Stimulated activated CD4-positive, alpha-beta T cell treated with anti-CD3 and anti-CD28 coated beads, Interleukin-2, amount 100 ng/mL, for 48 hours (primary cell): ENCODE measurements around the gene KCTD20.
"Not testable (repeated sequence)": the region's sequence is repeated elsewhere in the genome, so short reads cannot be mapped to it uniquely, and the experiment has no call there.

ENCODE experiments used
- DNase-seq, 2 donors: peaks; one replicate each; pipeline ENCODE4 v3.0.0-alpha.2; 2020

The KCTD20 gene

DNA sequence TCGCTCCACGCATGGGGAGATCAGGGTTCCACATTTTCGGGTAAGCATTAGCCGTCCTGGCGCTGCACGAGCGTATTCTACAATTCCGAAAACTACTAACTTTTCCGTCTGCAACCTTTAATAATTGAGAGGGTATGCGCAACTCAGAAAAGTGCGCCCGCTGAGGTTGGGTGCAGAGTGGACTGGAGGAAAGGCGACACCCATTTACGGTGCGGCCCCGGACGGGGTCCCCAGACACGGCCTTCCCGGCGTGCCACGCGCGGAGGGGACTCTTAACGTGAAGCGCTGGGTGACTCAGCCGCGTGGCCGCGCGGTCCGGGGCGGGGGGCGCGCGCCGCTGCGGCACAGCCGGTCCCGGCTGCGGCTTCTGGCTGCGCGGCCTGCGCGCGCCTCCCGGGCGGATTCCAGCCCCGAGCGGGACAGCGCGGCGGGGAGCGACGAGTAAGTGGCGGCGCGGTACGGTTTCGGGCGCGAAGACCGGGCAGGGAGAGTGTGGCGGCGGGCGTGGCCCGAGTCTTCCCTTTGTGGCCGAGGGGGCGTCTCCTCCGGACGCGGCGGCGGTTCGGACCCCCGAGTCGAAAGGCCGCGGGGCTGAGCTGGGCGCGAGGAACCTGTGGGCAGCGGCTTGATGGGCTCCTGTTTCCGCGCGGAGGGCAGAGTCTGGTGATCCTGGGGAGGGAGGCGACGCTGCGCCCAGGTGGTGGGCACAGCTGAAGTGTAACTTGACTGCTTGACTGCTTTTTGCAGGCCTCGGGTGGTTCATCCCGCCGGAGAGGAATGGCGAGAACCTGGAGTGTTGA, at the start of gene KCTD20, which contains the start of gene PXT1:
TSS of gene KCTD20 (plus strand) at position 330 of the 800 bp plus-strand sequence. CDS start 27,098 bp downstream, outside the sequence.
TSS of gene PXT1 (minus strand) at position 184 of the 800 bp plus-strand sequence. CDS start 16,772 bp downstream, outside the sequence.
- DNase-seq: peak; percentile 80

DNA sequence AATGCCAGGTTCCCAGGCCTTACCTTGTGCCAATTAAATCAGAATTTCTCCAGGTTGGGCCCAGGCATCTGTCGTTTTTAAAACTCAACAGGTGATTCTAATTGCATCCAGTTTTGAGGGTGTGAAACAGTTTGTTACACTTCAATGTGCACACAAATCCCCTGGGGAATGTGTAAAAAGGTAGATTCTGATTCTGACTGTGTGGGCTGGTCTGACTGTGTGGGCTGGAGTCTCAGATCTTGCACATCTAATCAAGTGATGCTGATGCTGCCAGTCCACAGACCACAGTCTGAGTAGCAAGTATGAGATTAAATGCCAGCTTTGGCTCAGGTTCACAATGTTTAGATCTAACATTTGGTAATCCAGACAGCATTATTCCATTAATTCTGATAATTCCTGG, 42.8 kb upstream of the KCTD20 start:
- no peak for DNase-seq

DNA sequence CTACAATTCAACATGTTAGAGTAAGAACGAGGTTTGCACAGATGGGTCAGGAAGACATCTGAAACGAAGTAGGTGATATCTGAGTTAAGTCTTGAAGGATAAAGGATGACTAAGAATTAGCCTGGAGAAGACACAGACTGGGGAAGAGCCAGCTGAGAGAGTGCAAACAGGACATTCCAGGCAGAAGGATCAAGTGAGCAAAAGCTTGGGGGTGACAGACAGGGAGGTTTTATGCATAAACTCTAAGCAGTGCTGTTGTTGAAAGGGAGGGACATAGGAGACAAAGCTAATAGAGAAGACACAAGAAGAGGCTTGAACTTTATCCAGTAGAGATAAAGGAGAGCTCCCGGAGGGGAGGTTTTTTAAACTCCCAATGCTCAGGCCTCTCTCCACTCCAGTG, 40.3 kb upstream of the KCTD20 start:
- no peak for DNase-seq

DNA sequence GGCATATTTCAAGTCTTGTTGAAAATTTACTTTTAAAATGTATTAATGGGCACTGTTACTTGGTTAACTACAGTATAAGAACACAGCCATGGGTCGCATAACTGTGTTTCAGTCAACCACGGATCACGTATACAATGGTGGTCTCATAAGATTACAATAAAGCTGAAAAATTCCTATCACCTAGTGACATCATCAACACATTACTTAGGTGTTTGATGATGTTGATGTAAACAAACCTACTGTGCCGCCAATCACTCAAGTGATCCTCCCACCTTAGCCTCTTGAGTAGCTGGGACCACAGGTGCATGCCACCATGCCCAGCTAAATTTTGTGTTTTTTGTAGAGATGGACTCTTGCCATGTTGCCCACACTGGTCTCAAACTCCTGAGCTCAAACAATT, 38.6 kb upstream of the KCTD20 start:
- DNase-seq: no peak

DNA sequence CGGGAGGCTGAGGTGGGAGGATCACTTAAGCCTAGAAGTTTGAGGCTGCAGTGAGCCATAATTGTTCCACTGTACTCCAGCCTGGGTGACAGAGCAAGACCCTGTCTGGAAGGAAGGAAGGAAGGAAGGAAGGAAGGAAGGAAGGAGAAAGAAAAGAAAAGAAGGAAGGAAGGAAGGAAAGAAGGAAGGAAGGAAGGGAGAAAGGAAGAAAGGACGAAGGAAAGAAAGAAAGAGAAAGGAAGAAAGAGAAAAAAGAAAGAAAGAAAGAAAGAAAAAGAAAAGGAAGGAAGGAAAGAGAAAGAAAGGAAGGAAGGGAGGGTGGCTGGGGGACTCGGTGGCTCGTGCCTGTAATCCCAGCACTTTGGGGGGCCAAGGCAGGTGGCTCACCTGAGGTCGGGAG, 33.1 kb upstream of the KCTD20 start:
- not testable (repeated sequence) for DNase-seq

DNA sequence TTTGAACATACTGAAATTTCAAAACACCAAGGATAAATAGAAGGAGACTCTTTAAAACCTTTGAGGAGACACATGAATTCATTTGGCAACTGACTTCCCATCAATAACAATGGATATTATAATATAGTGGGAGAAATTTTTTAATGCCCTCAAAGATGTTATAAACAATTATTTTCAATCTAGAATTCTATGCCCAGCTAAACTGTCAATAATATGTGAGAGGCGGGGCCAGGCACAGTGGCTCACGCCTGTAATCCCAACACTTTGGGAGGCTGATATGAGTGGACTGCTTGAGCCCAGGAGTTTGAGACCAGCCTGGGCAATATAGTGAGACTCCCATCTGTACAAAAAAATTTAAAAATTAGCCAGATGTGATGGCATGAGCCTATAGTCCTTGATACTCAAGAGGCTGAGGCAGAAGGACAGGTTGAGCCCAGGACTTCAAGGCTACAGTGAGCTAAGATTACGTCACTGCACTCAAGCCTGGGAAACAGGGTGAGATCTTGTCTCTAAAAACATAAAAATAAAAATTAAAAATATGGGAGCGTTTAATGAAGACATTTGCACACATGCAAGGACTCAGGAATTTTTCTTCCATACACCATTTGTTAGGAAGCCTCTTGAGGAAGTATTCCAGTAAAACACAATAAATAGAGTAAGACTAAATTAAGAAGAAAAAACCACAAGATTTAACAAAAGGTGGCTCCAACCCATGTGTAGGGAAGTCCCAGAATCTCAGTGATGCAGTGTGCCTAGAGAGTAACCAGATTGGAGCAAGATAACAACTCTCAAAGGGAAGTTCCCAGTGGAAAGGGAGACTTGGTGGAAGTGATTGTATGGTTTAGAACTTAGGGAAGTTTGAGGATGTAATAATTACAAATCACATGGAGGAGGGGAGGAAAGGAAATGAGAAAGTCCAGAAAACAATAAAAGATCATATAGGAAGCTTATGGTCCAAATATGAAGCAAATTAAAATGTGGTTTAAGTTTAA, 29.0 kb upstream of the KCTD20 start:
- DNase-seq: no peak

DNA sequence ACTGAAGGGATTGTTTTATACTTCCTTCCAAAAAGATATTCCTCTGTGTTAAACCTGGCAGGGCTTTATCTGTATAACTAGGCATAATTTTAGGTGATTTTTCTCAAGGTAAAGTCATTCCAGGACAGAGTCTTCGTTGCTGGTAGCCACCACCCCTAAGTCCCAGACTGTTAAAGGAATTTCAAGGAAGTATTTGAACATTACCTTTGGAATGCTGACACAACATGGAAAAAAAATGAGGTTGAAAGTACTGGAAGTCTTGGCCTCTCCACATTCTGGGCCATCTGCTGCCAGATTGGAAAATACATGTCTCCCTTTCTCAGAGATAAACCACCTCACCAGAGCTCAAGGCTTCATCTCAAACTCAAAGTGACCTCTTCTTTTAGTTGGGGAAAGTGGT, 28.3 kb upstream of the KCTD20 start:
- no peak for DNase-seq

DNA sequence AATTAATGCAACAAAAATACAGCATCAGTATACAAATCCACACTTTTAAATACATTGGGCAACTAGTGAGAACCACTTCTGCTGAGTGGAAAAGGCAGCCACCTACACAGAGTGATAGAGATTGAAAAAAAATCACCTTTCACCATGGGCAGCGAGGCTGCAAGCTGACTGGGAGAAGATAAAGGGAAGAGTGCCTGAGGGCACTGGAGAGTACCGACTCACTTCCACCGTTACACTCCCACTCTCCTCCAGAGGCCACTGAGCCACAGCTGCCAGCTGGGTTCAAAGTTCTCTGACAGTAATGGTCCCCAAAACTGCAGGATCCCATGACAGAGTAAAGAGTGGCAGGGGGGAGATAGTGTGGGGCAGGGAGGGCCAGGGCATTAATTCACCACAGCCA, 24.2 kb upstream of the KCTD20 start:
- DNase-seq: no peak

DNA sequence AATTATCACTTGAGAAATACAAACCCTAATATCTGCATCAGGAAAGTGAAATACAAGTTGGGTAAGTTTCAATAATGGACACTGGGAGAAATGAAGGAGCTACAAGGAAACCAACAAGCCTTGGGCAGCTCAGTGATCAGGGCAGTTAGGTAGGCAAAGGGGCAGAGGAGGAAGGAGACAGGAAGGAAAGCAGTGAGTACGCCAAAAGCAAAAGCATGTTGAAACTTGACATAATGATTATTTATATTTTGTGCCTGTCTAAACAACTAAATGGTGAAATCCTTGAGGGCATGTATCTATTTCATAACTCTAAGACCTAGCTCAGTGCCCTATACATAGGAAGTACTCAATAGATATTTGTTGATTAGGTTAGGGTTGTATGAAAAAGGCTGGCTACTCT, 23.5 kb upstream of the KCTD20 start:
- DNase-seq: no peak

DNA sequence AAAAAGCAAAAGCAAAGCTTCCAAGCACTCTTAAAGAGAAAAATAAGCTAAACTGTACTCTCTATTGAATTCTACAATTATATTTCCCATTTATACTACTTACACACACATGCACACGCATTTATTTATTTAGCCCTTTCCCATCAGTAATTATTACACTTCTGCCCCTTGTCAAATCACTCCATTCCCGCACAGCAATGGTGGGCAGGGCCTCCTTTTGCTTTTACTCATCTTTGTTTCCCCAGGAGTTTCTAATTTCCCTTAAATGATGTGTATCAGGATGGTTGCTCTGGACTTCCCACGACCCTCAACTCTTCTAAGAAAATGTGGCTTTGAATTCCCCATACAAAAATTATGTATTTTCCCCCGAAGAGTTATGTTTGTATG, 20.1 kb upstream of the KCTD20 start:
- no peak for DNase-seq

DNA sequence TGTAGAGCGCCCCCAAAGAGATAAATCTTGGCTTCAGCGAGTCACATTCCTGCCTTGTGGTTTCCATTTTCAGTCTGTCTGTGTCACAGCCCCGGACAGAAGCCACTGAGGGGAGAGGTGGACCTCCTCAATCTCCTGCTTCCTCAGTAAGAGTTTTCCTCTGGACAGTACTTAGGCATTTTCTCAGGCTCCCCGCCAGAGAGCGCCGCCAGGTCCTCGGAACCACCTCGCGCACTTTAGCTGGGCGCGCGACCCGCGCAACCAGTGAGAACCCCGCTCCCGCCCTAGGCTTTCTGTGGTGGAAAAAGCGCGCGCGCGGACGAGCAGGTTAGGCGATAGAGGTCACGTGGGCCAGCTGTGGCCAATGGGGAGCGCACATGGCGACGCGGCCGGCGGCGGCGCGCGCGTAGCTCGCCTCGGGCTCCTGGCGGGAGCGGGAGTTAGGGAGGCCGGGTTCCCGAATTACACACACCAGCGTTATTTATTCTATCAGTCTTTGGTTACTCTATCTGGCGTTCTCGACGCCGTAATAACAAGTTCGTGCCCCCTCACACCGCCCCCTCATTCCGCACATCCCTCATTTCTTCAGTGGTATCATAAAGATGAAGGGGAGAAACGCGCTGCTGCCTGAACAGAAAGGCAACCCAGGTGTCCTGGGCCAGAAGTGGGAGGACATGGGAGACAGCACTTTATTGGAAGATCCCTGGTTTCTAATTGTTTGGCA, 19.5 kb upstream of the KCTD20 start:
- peak; percentile 96 to 97 for DNase-seq

DNA sequence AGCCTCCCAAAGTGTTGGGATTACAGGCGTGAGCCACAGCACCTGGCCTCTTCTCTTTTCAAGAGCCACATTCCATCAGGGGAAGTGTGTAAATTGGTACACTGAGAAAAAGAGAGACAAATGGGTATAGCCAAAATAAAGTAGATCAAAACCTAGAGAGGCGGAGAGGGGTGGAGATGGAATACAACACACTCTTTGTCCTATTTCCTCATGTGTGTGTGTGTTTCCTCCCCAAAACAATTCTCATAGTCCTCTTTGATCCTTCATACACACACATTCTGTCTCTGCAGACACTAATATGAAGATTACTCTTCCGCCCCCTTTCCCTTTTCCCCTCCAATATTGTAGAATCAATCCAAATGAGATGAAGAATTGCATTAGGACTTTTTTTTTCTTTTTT, 16.2 kb upstream of the KCTD20 start:
- no peak for DNase-seq

DNA sequence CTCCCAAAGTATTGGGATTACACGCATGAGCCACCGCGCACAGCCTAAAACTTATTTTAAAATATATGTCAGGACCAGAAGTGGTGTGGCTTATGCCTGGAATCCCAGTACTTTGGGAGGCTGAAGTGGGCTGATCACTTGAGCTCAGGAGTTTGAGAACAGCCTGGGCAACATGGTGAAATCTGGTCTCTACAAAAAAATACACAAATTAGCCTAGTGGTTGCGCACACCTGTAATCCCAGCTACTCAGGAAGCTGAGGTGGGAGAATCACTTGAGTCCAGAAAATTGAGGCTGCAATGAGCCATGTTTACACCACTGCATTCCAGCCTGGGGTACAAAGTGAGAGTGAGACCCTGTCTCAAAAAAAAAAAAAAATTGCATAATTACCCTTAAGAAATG, 13.9 kb upstream of the KCTD20 start:
- no peak for DNase-seq

DNA sequence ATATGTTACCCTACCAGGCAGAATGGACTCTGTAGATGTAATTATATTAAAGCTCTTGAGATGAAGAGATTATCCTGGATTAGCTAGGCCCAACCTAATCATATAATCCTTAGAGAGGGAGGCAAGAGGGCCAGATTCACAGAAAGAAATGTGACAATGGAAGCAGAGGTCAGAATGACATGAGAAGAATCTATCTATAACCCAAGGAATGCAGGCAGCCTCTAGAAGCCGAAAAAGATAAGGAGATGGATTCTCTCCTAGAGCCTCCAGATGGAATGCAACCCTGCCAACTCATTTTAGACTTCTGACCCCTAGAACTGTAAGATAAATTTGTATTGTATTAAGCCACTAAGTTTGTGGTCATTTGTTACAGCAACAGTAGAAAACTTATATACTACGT, 12.4 kb upstream of the KCTD20 start:
- no peak for DNase-seq

DNA sequence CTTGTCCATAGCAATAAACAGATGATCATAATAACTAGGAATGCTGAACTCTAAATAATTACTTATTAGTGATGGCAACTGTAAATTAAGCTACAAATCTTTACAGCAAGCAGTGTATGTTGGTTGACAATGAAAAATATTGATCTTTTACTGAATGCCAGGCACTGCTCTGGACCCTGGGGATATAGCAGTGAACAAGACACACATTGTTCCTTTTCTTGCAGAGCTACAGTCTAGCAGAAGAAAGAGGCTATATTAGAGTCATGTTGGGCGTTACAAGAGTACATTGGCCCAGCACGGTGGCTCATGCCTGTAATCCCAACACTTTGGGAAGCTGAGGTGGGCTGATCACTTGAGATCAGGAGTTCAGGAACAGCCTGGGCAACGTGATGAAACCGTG, 11.6 kb upstream of the KCTD20 start:
- no peak for DNase-seq

DNA sequence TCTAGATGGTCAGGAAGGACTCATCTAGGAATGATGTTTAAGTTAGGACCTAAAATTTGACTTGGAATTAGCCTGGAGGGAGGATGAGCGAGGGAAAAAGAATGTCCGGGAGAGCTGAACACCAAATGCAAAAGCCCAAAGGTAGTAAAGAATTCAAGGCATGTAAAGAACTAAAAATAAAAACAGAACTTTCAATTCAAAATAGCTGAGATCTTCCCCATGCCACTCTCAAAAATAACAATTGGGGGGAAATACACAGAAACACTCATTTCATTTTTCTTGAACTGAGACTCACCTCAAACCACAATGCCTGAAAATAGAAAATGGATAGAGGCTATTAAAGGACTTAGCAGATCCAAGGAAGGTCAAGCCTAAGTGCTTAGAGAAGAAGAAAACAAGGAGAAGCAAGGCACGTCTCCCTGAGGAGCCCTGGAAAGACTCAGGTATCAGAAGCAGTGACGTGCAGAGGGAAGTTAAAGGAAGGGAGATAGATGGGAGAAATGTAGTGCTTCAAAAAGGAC, 10.6 kb upstream of the KCTD20 start:
- no peak for DNase-seq

DNA sequence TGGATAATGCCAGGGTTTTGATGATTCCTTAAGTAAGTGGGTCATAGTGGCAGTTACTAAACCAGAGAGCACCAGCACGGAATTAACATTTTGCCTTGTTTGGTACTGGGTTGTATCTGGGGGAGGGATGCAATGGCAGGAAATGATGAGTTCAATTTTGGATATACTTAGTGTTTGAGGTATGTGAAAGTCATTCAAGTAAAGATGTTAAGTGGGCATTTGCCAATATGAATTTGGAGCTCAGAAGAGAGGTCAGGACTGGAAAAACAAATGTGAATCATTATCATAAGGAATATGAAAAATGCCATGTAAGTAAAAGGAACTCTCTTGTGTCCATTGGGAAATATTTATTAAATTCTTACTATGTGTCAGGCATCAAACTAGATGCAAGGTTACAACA, 6.3 kb upstream of the KCTD20 start:
- no peak for DNase-seq

DNA sequence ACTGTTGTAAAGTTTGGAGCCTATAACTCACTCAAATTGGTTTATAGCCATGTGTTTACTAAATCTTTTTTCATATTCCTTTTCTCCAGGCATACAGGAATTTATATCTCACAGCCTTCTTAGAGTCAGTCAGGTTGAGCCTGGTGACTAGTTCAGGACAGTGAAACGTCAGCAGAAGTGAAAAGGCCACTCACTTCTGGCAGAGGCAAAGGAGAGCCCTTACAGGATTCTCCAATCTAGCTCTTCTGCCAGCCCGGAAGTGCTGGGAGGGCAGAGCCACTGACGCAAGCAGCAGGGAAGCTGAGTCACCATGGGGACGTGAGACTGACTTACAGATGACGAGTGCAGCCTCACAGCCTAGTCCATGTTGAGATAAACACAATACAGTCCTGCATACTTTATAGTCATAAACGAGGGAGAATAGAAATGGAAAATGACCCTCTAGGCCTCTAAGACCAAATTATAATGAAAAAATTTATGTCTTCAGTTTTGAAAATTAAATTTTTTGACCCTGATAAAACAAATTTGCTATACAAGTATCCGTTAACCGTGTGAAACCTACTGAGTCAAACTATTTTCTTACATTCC, 1.4 kb upstream of the KCTD20 start:
- peak; percentile 73 to 76 for DNase-seq

DNA sequence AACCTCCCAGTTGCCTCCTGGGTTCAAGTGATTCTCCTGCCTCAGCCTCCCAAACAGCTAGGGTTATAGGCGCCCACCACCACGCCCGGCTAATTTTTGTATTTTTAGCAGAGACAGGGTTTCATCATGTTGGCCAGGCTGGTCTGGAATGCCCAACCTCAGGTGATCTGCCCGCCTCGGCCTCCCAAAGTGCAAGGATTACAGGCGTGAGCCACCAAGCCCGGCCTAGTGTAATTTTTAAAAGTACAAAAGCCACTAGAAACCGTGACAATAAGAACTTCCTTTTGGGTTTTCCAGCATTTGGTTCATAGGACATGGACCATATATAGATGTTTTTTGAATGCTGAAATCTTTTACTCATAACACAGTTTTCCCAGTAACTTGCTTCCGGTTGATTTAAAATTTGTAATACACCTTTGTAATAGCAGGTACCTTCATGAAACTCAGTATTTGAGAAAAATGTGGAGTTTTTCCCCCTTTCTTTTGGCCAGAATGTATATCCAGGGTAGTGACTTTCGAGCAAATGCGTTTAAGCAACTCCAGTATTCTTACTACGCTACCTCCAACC, 613 bp upstream of the KCTD20 start:
- no peak for DNase-seq

DNA sequence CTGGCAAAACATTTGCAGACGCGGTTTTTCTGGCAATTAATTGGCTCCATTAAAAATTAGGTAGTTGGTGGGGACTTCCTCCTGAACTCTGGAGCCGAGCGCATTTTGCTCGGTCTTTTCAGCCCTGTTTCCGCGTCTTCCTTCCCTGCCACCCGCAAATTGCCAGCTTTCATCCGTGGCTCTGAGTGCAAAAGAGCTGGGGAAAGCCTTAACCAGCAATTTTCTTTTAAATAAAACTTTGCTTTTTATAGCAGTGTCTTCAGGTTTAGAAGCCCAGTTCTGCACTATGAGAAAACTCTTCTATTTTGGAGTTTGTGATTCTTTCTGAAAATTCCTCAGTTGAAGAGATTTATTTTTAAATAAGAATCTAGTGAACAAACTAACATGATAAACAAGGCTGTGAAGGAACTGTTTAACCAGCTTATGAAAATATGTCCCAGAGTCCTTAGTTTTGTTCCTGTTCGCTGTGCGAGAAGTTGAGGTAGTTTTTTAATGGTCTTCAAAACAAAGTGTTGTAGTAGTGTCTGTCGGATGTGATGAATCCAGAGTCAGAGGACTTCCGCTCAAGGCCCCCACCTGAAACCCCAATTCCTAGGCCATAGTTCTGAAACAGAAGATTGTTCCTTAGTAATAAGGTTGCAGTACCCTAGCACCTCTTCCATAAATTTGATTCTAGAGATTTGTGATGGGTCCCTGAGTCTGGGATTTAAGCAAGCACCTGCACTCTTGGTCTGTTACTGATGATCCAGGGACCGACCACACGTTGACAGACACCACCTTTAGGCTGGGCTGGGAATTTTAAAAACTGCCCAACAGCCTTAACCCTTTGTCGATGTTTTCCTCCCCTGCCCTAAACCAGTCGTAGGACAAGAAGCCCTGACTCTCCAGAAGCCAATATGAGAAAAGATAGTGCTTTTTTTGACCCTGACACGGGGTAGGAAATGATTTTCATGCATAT, 950 bp downstream of the KCTD20 start:
- DNase-seq: no peak

DNA sequence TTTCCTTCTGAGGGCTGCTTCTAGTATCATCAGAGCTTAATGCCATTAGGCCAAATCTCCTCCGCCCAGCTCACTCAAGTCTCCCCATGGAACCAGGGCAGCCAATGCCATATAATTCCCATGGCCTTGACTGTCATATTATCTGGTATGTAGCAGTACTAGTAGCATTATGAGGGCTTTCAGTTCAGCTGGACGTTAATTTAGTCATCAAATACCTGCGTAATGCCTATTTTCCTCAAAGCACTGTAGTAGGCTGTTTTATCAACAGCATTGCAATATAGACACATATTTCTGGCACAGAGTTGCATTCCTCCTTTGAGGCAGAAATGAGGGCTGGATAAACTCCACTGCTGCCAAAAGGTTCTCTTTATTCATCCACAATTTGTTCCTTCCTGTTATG, 1.7 kb downstream of the KCTD20 start:
- DNase-seq: no peak
